ENCODE results near the gene IGSF9B.
A peak's percentile ranks its signal among the peaks of the same experiment; 100 is the strongest.

IGSF9B gene

DNA sequence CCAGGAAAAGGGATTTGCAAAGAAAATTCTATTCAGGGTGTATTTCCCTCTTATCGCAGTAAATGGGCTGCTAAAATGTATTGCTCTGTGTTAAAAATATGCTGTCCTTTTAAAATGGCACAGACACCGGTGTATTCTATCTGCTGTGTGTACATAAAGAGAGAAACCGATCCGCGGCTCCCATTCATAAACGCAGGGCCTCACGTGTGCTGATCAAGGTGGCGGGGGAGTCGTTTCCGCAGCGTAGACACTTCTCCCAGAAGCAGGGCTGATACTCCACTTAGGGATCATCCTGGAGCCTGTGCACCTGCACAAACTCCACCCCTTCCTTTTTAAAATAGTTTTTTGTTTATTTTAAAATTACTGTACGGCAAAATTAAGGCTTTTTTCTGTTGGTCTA, 26.1 kb upstream of the IGSF9B start:
- no peak for DNase-seq

DNA sequence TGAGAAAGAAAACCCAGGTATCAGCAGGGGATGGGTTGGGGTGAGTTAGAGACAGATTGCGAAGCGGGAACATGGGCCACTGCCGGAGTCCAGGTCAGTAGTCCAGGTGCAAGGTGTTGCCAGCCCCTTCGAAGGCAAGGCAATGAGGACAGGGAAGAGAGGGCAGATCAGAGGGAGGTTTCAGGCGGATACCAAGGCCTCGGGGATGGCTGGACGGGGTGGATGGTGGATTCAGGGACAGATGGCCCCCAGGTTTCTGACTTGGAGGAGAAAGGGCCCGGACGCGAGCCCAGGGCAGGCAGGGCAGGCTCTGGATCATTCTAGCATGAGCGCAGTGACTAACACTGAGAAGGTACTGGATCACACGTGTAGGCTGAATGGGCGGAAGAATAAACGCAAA, 25.4 kb upstream of the IGSF9B start:
- DNase-seq, result no peak

DNA sequence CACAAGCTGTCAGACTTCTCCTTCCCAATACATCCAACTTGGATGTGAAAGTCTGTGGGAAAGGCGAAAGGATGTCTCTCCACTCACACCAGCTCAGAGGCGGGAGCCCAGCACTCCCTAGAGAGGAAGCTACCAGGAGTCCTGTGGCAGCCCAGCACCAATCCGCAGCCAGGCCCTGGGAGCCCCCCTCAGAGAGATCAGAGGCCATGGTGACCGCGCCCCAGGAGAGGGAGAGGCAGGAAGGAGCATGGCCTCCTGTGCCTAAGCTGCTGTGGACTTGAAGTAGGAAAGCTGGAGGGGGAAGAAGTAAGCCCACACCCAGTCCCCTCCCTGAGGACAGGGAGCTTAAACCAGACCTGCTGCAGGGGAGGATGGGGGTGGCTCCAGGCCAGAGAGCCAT, 24.4 kb upstream of the IGSF9B start:
- DNase-seq, result no peak

DNA sequence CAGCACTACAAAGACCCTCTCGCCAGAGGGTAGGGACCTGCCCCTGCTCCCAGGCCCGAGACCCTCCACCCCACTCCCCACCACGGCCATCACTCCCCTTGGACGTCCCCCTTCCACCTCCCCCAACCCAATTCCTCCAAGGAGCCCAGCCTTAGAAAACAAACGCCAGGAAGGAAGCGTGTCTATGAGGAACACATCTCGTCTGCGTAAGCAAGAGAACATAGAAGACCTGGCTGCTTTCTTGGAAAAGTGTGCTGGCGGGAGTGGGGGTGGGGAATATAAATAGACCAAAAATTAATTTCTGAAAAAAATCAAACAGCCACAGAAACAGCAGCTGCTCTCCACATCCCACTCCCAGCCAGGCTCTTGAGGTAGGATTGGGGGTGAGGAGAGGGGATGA, 23.9 kb upstream of the IGSF9B start:
- DNase-seq, result no peak

DNA sequence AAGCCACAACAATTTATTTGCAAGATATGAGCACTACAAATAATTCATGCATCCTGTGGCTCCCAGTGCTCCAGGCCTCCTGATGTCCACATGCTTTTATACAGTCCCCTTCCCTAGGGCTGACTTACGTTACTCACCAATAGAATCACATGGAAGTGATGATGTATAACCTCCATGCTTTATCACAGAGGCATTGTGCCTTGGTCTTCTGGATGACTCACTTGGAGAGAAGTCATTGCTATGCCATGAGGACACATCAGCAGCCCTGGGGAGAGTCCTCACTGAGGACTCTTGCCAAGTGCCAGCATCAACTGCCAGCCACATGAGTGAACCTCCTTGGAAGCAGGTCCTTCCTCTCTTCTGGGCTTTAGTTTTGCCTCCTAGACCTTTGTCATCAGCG, 22.0 kb upstream of the IGSF9B start:
- no peak for DNase-seq

DNA sequence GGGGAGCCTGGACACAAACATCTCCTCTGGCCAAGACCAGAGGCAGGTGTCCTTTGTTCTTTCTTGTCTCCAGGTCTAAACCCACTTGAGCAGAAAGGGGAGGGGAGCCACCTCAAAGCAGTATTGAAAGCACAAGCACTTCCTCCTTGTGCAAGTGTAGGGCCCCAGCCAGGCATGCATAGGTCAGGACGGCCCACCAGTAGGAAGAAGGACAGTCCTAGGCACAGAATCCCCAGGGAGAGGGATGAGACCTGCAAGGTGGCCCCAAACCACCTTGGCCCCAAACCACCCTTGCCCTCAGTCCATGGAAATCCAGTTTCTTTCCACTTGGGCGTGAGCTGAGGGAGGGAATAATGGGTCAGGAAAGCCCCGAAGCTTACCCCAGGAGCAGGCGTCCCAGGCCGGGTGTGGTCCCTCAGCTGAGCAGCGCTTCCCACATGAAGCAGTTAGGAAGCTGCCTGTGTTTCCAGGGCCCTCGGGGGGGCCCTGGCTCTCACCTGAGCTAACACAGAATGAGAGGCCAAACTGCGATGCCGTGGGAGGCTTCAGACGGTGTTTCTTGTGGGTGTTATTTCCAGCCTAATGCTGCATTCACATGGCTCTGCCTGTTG, 20.4 kb upstream of the IGSF9B start:
- no peak for DNase-seq

DNA sequence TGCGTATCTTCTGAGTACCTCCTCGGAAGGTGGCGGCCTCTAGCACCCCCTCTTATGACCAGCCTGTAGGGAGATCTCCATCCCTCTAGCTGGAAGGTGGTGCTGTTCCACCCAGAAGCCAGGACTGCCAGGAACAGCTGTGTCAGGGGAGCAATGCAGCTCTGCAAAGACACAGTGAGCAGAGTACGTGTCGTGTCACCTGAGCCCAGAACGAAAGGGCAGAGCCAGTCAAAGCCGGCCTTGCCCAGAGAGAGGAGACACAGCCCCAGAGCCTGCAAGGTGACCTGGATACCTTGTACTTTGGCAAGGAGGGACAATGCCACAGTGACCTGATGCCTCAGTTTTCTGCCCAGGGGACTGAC, 18.7 kb upstream of the IGSF9B start:
- DNase-seq, result no peak

DNA sequence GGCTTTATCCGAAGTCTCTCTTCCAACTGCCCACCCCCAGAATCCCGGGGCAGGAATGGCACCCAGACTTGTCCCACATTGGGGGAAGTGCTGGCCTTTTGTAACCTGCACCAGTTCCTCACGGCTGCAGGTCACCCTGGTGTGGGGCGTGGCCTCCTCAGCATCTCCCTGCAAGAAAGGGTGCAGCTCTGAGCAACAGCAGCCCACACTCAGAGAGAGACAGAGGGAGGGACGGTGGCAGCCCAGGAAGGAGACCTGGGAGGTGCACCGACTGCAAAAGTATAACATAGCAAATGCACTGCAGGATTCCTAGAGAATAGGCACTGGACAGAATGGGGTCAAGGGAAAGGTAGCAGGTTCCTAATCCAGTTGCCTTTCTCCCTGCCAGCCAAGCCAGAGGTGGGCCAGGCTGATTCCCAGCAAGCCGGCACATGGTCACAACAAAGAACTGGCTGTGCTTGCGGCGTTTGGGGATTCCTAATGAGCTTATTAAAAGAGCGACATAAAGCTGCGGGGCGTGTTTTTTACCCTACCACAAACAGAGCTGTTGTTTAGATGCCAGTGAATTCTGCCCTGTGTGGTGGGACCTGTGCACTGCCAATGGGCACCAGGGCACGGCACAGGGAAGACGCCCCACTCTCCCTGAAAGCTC, 18.2 kb upstream of the IGSF9B start:
- no peak for DNase-seq

DNA sequence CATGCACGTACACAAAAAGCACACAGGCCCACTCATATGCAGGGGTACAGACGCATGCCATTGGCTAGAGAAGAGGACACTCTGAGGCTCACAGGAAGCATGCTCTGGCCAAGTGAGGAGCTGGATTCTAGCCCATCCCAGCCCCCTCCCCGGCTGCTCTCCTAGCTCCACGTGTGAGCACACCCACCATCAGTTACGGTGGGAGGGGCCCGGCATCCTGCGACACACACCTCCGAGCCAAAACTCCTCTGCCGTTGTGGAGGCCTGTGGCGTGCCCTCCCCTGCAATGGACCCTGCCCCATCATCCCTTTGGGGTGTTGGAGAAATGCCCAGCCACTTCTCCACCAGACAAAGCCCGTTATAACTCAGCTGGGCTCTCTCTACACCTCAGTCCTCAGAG, 15.1 kb upstream of the IGSF9B start:
- no peak for DNase-seq

DNA sequence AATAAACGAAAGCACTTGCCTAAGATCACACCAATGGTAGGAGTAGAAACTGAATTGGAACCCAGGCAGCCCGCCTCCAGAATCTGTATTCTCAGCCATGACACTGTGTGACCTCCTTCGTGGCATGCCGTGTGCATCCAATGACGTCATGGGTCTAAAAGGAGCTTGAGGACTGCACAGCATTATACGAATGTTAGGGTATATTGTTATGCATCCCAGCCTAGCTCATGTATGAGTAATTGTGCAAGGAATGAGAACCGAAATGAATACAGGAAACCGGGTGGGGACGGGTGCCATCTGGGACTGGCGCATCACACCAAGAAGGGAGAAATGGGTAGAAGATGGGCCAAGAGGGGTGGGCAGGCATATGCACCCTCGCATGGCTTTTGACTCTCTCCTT, 12.3 kb upstream of the IGSF9B start:
- no peak for DNase-seq

DNA sequence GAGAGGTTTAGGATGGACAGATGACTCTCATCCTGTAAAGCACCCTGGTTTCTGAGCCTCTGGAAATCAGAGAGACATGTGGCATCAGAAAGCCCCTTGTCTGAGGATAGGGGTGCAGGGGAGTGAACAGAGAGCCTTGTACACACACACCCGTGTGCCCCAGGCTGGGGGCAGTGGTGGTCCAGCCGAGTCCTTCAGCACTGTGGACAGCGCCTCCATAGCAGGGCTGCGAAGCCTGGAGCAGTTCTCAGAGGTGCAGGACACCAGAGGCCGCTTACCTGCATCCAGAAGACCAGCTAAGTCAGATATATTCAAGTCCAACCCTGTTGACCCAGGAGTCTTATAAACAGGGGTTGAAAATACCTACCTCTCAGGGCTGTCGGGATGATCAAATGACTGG, 11.5 kb upstream of the IGSF9B start:
- no peak for DNase-seq

DNA sequence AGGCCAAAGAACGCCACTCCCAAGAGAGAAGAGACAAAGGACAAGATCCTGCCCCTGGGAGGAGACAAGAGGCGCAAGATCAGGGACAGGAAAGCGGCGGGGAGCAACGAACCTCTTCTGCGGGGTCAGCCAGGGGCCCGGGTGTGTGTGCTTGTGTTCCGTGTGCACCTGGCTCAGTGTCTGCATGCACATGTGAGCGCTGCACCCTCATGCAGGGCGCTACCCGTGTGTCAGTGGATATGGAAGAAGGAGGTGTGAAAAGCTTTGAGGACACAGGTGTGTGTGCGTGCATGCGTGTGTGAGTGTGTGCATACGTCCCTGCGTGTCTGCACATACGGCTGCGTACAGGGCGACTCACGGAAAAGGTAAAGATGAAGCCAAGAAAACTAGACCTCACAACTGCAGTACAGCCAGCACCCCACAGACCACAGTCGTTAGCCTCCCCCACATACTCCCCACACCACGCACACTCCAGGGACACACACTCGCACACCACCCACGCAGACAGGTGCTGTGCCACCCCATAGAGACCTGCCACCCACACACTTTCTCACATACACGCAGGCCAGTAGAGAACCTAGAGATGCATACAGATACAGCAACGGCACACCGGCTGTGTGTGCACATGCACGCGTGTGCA, 11.0 kb upstream of the IGSF9B start:
- DNase-seq, result no peak

DNA sequence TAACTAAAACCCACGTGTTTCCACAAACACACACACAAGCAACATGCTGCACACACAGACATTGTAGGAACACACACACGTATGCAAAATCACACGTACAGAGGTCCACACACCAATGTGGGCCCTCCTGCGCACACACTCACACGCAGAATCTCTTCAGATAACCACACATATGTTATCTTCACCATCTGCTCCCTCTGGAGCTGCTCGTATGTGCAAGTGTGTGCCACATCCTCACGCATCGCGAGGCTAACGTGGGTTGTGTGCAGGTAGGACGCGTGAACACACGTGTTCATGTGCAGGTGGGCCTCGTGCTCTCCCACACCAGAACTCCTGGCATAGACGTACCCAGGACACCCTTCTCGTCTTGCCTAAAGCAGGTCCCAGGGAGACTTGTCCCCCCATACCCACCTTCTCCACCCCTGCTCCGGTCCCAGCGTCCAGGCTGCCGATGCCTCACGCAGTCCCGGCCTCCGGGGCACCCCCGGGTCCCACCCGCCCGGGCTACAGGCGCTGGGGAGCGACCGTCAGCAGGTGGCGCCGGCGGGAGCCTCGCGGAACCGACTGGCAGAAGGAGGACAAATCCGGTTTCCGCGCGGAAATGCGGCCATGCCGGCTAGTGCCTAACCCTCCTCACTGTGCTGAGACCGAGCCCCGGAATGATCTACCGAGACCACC, 10.3 kb upstream of the IGSF9B start:
- no peak for DNase-seq

DNA sequence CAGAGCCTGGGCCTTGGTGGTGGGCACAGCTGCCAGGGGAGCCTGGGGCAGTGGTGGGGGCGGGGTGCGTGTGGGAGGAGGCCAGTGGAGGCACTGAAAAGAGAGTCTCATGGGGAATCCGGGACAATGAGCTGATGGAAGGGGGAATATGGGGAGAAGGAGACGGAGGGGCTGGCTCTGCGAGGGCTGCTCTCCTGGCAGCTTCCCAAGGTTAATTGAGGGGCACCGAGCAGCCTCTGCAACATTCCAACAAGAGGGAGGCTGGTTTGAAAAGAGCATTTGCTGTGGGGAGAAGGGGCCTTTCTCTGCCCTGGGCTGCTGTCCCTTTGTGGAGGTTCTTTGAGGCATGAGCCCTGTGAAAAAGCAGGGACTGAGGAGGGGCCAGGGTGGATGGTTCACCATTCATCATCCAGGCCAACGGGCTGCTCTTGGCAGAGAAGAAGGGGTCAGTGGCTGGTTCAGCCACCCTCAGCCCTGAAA, 9.4 kb upstream of the IGSF9B start:
- no peak for DNase-seq

DNA sequence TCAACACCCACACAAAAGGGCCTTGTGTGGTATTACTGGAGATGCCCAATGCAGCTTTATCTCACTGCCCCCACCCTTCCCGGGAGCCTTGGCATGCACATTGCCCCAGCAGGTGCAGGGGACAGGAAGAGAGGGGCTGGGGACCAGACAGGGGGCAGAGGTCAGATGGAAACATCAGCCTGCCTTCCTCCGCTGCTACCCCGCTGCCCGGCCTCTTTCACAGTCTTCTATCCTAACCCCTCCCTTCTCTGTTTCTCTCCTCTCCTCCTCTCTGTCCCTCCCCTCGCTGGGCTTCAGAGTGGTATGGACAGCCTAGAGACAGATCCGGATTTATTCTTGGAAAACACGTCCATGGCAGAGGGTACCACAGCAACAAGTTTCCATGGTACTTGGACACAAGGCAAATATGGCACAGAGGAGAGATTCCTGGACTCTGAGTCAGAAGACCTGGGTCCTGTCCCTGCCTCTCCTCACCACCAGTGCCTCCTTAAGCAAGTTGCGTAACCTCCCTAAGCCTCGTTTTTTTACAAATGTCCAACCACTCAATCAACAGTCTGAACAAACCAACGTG, 8.3 kb upstream of the IGSF9B start:
- no peak for DNase-seq

DNA sequence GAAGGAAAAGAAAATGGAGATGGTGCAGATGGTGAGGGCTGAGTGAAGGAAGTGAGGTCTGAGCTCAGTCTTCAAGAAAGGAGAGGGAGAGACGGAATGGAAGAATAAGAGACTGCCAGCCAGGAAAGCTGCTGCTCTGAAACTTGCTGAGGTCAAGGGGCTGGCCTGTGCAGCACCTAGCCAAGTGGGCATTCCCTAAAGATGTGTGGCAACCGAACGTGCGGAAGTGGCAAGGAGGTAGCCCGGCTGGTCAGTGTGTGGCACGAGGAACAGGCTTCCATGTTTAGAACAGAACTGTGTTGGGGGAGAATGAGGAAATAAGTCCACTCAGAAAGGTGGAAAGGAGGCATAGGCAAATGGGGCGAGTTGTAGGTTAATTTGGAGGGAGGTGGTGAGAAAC, 7.6 kb upstream of the IGSF9B start:
- no peak for DNase-seq

DNA sequence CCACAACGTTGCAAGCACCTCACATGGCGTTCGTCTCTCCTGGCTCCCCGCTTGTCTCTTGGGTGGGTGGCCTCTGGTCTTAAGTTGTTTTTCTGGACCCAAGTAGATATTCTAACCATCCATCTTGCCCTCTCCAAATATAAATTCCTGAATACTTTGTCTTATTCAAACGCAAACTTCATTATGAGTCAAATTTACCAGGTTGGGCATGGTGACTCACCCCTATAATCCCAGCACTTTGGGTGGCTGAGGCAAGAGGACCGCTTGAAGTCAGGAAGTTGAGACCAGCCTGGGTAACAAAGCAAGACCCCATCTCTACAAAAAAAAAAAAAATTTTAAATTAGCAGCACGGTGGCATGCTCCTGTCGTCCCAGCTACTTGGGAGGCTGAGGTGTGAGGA, 5.1 kb upstream of the IGSF9B start:
- no peak for DNase-seq

DNA sequence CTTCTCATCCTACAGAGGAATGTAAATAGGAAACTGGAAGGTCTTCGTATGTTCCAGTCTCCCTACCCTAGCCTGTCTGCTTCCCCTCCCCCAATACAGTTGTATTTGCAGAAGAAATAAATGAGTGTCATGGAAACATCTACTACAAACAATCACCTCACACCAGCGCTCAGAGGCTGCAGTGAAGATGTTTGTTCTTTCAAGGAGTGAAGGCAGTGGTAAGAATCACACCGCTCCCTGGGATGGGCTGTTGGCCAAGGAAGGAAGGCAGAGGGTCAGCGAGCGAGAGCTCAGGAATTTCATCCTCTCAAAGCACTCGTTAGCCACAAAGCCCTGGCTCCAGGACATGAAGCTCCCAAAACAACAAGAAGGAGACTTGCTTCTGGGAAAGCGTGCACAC, 1.1 kb upstream of the IGSF9B start:
- DNase-seq, result no peak

DNA sequence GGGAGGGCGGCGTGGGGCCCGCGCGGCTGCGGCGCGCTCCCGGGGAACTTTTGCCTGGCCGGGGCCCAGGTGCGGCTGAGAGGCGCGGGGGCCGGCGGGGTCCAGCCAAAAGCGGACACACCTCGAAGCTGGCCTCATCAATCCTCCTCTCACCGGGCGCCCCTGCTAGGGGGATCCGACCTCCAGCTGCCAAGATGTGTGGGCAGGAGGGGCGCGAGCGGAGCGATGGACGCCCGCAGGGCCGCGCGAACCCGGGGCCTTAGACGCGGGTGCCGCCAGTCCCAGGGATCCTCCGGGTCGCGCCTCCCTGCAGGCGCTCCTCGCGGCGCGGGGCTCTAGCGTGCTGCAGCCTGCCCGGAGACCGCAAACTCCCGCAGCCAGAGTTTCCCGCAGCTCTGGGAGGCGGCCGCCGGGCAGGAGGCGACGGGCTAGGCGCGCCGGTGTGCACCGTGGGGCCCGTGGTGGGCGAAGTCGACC, 785 bp downstream of the IGSF9B start:
- no peak for DNase-seq

DNA sequence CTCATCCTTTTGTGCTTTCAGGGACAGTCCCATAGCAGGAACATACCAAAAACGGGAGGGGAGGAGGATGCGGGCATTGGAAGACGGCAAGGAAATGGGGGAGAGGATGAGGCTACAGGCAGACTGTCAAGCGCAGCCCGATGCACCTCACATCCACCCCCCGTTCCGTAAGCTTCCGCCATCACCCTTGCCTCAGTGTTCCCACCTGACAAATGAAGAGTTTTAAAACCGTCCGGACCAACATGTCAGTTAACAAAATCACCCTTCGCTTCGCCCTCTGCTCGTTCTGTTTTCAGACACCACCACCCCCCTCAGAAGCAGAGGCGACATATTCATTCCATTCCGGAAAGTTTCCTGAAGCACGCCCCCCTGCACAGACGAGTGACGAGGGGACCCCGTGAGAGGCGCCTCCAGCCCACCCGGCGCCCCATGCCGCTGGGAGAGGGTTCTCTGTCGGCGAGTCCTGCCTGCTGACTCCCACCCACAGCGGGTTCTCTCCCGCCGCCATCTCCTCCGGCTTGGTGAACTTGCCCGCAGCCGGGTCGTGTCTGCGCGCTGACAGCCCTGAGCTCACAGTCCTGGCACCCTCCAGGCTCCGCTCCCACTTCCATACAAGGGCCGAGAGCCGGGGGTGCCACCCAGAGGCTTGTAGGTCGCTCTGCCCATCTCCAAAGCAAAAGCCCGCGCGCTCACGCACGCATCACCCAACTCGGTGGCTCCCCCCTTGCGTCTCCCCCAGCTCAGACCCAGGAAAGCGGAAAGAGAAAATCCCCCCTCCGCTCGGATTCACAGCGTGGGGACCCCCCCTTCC, 1.5 kb downstream of the IGSF9B start:
- peak; percentile 7 for DNase-seq

DNA sequence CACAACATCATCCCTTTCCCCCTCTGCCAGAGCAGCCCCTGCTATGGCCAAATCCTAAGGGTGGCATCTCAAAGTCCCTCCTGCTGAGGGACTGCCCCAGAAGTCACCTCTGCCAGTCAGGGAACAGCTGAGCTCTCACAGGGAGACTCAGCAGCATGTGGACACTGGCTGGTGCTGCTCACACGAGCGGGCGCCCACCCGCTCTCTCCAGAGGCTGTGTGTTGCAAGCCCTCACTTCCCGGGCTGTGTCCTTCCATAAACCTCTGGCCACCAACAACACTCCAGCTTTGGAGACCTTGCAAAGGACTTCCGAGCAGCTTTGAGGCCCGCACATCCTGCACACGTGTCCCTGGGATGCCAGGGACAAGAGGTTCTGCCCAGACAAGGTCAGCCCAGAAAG, 2.8 kb downstream of the IGSF9B start:
- no peak for DNase-seq

DNA sequence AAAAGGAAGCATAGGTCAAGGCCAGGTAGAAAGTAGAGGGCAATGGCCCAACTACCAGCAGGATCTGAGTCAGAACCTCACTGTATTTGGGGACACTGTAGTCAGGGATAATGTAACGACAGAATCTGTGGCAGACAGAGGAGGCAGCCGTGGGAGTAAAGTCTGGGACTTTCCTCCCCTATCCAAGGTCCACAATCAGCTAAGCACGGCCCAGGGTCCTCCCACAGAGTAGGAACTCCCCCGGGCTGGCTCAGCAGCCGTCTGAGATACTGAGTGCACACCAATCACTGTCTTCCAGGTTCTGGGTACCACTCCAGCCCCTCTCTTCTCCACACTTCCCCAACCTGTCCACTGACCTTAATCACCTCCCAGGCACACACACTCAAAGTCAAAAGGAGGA, 3.2 kb downstream of the IGSF9B start:
- no peak for DNase-seq

Measured in NCI-H2171 treated with DMSO at 0.1 percent for 48 hours (cell line).